GM18520 (cell line): ENCODE data around the gene ITM2C.

Experiments
- ATAC-seq: cut with Tn5 transposase; IDR thresholded peaks from one replicate; pipeline ENCODE4 v1.9.1; 2021; ENCODE audit not compliant: unreplicated experiment

The ITM2C gene

GRCh38 chr2:230891064-230891463, 26.3 kb downstream of the ITM2C start:
- ATAC-seq = no peak

DNA sequence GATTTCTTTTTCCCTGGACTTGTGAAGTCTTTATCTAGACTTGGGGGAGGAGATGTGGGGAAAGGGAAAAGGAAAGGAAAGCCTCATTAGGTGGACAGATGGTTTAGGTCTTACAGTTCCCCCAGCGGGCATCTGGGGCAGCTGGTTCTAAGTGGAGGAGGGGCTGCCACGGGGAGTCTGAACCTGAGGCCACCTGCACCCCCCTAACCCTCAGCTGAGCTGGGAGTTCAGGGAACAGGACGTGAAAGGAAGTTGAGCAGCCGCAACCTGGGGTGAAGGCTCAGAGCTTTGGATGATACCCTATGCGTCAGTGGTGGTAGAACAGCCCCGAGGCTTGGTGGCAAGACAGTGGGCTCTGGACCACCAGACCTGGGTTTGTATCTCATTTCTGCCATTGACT, 26.8 kb downstream of the ITM2C start:
- ATAC-seq = no peak

DNA sequence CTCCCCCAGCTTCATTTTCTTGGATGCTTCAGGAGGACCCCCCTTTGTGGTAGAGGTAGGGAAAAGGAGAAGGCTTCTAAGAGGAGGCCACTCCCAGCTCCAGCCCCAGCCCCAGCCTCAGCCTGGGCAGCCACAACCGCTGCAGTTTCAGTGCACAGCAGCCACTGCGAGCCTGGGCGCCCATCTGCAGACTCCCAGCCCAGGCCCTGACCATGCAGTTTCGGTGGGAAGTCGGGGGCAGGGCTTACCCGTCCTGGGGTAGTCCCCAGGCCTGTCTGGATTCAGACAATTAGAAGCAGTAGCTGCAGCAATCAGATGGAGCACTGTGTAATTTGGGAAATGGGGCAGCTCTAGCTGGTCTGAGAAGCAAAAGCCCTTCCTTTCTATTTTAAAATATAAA, 28.6 kb downstream of the ITM2C start:
- ATAC-seq = peak; percentile 50

- no peak for ATAC-seq
Observed at GRCh38 chr2:230893841-230894781, 29.4 kb downstream of the ITM2C start.

DNA sequence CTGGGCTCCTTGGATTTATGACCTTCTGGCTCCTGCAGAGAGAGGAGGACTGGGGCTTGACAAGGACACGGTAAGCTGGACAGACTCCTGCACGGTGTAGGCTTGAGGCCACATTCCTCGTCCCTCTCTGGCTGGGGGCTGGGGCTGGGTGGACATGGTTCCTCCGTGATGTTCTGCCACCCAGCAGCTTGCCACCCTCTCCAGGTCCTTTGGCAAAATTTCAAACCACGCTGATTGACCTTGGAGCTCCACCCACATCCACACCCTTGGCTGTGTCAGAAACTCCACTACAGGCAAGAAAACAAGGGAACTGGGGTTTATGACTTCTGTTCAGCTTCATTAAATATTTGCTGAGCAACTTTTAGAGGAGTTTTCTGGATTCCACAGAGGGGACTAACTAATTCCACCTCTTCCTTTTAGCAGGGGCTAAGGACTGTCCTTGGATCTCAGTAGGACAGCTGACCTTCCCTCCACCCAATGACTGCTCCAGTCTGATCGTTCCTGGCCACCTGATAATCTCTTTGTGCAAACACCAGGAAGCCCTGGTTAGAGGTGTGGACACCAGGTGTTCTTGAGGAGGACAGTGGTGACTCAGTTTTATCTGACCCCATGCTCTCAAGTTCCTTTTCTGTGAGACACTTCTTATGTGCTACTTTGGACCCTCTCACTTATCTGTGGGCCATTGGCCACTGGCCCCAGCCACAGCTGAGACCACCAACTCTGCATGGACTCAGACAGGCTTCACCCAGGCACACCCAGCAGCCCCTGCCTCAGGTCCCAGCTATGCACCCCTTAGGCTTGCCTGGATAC, 31.0 kb downstream of the ITM2C start:
- no peak for ATAC-seq

- no peak for ATAC-seq
Observed at GRCh38 chr2:230896346-230897115, 31.8 kb downstream of the ITM2C start.

DNA sequence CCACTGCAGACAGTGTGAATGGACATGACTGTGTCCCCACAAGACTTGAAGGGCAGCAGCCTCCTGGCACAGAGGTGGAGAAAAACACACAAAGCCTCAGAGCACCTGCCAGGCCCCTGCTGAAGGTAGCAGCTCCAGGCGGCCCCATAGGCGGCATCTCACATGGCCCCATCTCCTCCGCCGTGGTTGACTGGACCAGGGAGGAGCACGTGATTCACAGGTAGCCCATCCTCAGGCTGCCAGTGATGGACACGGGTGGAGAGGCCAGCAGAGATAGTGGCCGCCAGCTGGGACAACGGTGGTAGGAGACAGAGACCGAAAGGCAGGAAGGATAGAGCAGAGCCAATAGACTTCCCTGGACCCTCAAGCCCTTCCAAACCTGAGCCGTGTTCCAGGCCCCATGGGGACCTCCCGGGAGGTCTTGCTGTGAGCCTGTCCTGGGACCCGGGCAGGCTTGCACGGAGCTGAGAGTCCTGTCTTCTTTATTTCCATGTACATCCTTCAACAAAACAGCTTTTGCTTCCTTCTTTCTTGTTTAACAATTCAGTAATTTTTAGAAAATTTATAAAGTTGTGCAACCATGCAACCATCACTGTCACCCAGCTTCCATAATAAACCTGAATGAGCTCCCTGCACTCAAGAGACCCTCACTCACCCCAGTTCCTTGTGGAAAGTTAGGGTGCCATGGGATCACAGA, 33.4 kb downstream of the ITM2C start:
- ATAC-seq = no peak

GRCh38 chr2:230898713-230899091, 34.0 kb downstream of the ITM2C start:
- ATAC-seq = no peak

GRCh38 chr2:230899287-230899686, 34.5 kb downstream of the ITM2C start:
- ATAC-seq = no peak

GRCh38 chr2:230899786-230900185, 35.0 kb downstream of the ITM2C start:
- ATAC-seq = no peak

GRCh38 chr2:230900336-230900995, 35.7 kb downstream of the ITM2C start:
- ATAC-seq = no peak

GRCh38 chr2:230901006-230901405, 36.3 kb downstream of the ITM2C start:
- ATAC-seq = no peak

- peak; percentile 34 for ATAC-seq
Observed at GRCh38 chr2:230902180-230902899, 37.6 kb downstream of the ITM2C start.

GRCh38 chr2:230903231-230904150, 38.7 kb downstream of the ITM2C start:
- ATAC-seq = no peak

- no peak for ATAC-seq
Observed at GRCh38 chr2:230904856-230905447, 40.2 kb downstream of the ITM2C start.

GRCh38 chr2:230905448-230906421, 41.0 kb downstream of the ITM2C start:
- no peak for ATAC-seq
